B cell (primary cell): ENCODE measurements around the gene LCN2. TPM values are rescaled to one million over a fixed set of nuclear protein-coding genes. Genes with fewer than 3 reads are reported as not detected.

Experiments used
- ATAC-seq: fragments of 200-7000 bp; cut with Tn5 transposase; one replicate; pipeline ENCODE4 v1.10.0; 2021; ENCODE audit warnings: low read depth, mild to moderate bottlenecking, moderate number of reproducible peaks, moderate library complexity
- CTCF ChIA-PET: fragments of 350-600 bp; sonication (Branson Sonifier 250); formaldehyde crosslinking; loops from one replicate; lab custom pipeline; 2021; ENCODE audit warnings: antibody characterized with exemption, inconsistent platforms; lab: Charles Lee
- POLR2A ChIA-PET: fragments of 350-600 bp; sonication (Branson Sonifier 250); formaldehyde crosslinking; loops from one replicate; lab custom pipeline; 2021; ENCODE audit warnings: antibody characterized with exemption; lab: Charles Lee
- DNase-seq: peaks from one replicate; pipeline ENCODE4 v3.0.0; 2013
- H2AFZ ChIP-seq: 2 replicates; pipeline ENCODE4 v1.6.1; 2012; ENCODE audit warnings: mild to moderate bottlenecking, low read depth, low read length; ENCODE audit not compliant: insufficient read depth, poor library complexity, severe bottlenecking
- H3K27ac ChIP-seq, 2 donors: 1 replicate in 1 of 2; 2 replicates in 1 of 2; pipeline ENCODE4 v1.5.1; 2012 to 2013; ENCODE audit warnings: low read length in 2 of 2, mild to moderate bottlenecking in 2 of 2, moderate library complexity in 1 of 2
- H3K27me3 ChIP-seq, 4 experiments: fragments of 200-600 bp in 1 of 4; sonication (generic) in 1 of 4; replicated peaks in 1 of 4; 1 replicate in 2 of 4; 2 replicates in 2 of 4; pipeline versions ENCODE4 v1.6.1 to v1.7.0; 2013 to 2016; ENCODE audit warnings: low read length in 3 of 4, mild to moderate bottlenecking in 2 of 4, mixed read lengths in 1 of 4, moderate library complexity in 1 of 4; ENCODE audit not compliant: insufficient read depth in 4 of 4, control insufficient read depth in 3 of 4; ENCODE audit errors: control extremely low read depth in 1 of 4
- H3K36me3 ChIP-seq, 2 experiments: replicated peaks in 1 of 2; 1 replicate in 1 of 2; 2 replicates in 1 of 2; pipeline versions ENCODE4 v1.6.1 to v1.7.1; 2013; ENCODE audit warnings: low read length in 1 of 2; ENCODE audit not compliant: insufficient read depth in 2 of 2, control insufficient read depth in 1 of 2; ENCODE audit errors: control extremely low read depth in 1 of 2, extremely low read depth in 1 of 2
- H3K4me1 ChIP-seq, 2 donors: fragments of 200-600 bp in 1 of 2; sonication (generic) in 1 of 2; 1 replicate in 1 of 2; 2 replicates in 1 of 2; pipeline versions ENCODE4 v1.5.1 to v1.6.1; 2013 to 2017; ENCODE audit warnings: low read length in 2 of 2; ENCODE audit not compliant: control insufficient read depth in 2 of 2, insufficient read depth in 2 of 2
- H3K4me2 ChIP-seq: replicated peaks from 2 replicates; pipeline ENCODE3; 2012; ENCODE audit warnings: mild to moderate bottlenecking, low read depth, low read length; ENCODE audit not compliant: poor library complexity, severe bottlenecking
- H3K4me3 ChIP-seq, 5 experiments: fragments of 200-600 bp in 1 of 5; sonication (generic) in 1 of 5; 1 replicate in 3 of 5; 2 replicates in 2 of 5; pipeline versions ENCODE4 v1.5.1 to v1.7.0; 2011 to 2016; ENCODE audit warnings: low read length in 4 of 5, mild to moderate bottlenecking in 4 of 5, low read depth in 2 of 5, control low read depth in 1 of 5, moderate library complexity in 1 of 5; ENCODE audit not compliant: insufficient read depth in 1 of 5; ENCODE audit errors: control extremely low read depth in 1 of 5, extremely low read depth in 1 of 5
- H3K79me2 ChIP-seq: fragments of 200-600 bp; sonication (generic); one replicate; pipeline ENCODE4 v1.6.0; 2016; ENCODE audit warnings: low read length; ENCODE audit not compliant: control insufficient read depth, insufficient read depth
- H3K9ac ChIP-seq: fragments of 200-600 bp; sonication (generic); 2 replicates; pipeline ENCODE4 v1.6.1; 2017; ENCODE audit warnings: mild to moderate bottlenecking, low read length, moderate library complexity
- H3K9me3 ChIP-seq, 3 donors: one replicate each; pipeline versions ENCODE4 v1.6.1 to v1.7.1; 2013; ENCODE audit warnings: low read length in 2 of 3; ENCODE audit not compliant: control insufficient read depth in 2 of 3, insufficient read depth in 1 of 3; ENCODE audit errors: control extremely low read depth in 1 of 3
- H4K20me1 ChIP-seq: 2 replicates; pipeline ENCODE4 v1.6.0; 2012; ENCODE audit warnings: mild to moderate bottlenecking, low read length; ENCODE audit not compliant: insufficient read depth, control insufficient read depth, poor library complexity, severe bottlenecking
- H3K27ac Mint-ChIP-seq: one replicate; pipeline ENCODE4 v1.8.0; 2021; ENCODE audit warnings: mixed read lengths
- H3K27me3 Mint-ChIP-seq: one replicate; pipeline ENCODE4 v1.8.0; 2021; ENCODE audit warnings: mixed read lengths
- H3K4me1 Mint-ChIP-seq: one replicate; pipeline ENCODE4 v1.8.0; 2021; ENCODE audit warnings: mixed read lengths
- H3K4me3 Mint-ChIP-seq: one replicate; pipeline ENCODE4 v1.8.0; 2021; ENCODE audit warnings: mixed read lengths
- H3K9me3 Mint-ChIP-seq: one replicate; pipeline ENCODE4 v1.8.0; 2022; ENCODE audit warnings: mixed read lengths; ENCODE audit not compliant: insufficient read depth
- CTCF ChIP-seq: fragments of 200-600 bp; IDR thresholded peaks from one replicate; pipeline ENCODE4 v1.8.0; 2022; ENCODE audit warnings: antibody characterized with exemption, mild to moderate bottlenecking
- EZH2 ChIP-seq: IDR thresholded peaks from 2 replicates; pipeline ENCODE4 v1.6.1; 2012; ENCODE audit warnings: borderline replicate concordance, low read depth, mild to moderate bottlenecking, moderate library complexity, low read length; ENCODE audit not compliant: insufficient read depth, poor library complexity, severe bottlenecking
- WGBS: methylation state at CpG from one replicate; pipeline ENCODE4 v1.1.5; 2013; ENCODE audit warnings: missing lambda C conversion rate; ENCODE audit not compliant: insufficient coverage; 5-methylcytosine and 5-hydroxymethylcytosine counted together
- intact Hi-C: fragments of 100-400 bp; cut with micrococcal nuclease; formaldehyde crosslinking; loops from one replicate; pipeline ENCODE4 v1.10.0; 2022
- polyA plus RNA-seq: library from polyadenylated mRNA; depleted of rRNA; stranded (reverse); fragments of >200 nt; gene quantifications from 2 replicates; pipeline ENCODE4 v1.2.3, GENCODE V29; 2012
- total RNA-seq, 2 donors: library from RNA; stranded (reverse); fragments of 120-200 nt in 1 of 2; gene quantifications; 1 replicate in 1 of 2; 2 replicates in 1 of 2; pipeline versions ENCODE4 v1.2.3 to v1.2.4, GENCODE V29; 2013 to 2022

LCN2 gene
- total and polyA plus RNA-seq, 2 donors (not counting 1 experiment from before 2014, with no cell fraction given): not detected

- ChIA-PET POLR2A (interaction anchor here (0.6 to 1.9 kb wide), 12 partner anchors 8 to 732 kb away, joined by 3 to 12 read pairs (median 4); partner anchors contain the start of genes BBLN, NAIF1, SLC25A25 and SLC2A8), CTCF (interaction anchor here (0.6 to 6.1 kb wide), 8 partner anchors 12 to 306 kb away, joined by 3 to 49 read pairs (median 4); no protein-coding TSS in a partner anchor)
- H3K9me3 Mint-ChIP-seq: no peaks in the 10 kb centered on the region
- H4K20me1 ChIP-seq: peaks cover 21% of the 10 kb centered on the region
- peaks cover 0 to 6% of the 10 kb centered on the region in 2 experiments for H3K36me3 ChIP-seq
- peak overlapping the region; percentile 95 for H3K4me3 Mint-ChIP-seq
- no peaks in the 10 kb centered on the region for H3K9me3 ChIP-seq
- peak overlapping the region; percentile 95 for H3K4me2 ChIP-seq
- H3K4me1 Mint-ChIP-seq: peaks cover 35% of the 10 kb centered on the region
- TF ChIP-seq CTCF: no peak
- TF ChIP-seq EZH2: no peak
- peaks cover 29% of the 10 kb centered on the region for H3K79me2 ChIP-seq
- H3K27me3 Mint-ChIP-seq: peaks cover 14% of the 10 kb centered on the region
- H3K9ac ChIP-seq: peak overlapping the region; percentile 97
- peak overlapping the region; percentile 99 for H3K27ac Mint-ChIP-seq
- no peak for DNase-seq
- 68% methylated on average over 27 of the region's 29 CpGs for WGBS
- peak overlapping the region; percentile 93 to 99 for H3K27ac ChIP-seq
- peaks cover 0 to 6% (median 0%) of the 10 kb centered on the region in 4 experiments for H3K27me3 ChIP-seq
- ATAC-seq: no peak
- peaks cover 26 to 34% of the 10 kb centered on the region in 2 donors for H3K4me1 ChIP-seq
- H2AFZ ChIP-seq: peak overlapping the region; percentile 97
- intact Hi-C loops: loop anchor here (1.0 to 10.0 kb wide), 6 partner anchors 31 to 908 kb away; partner anchors contain the start of genes BBLN, KYAT1, LRRC8A and MIGA2
- H3K4me3 ChIP-seq: peak overlapping the region; percentile 54 to 97 (median 83)
Measured at GRCh38 chr9:128128836-128129590, 20.2 kb upstream of the LCN2 start.
